Neural progenitor cell (in vitro differentiated cells): Measurements from ENCODE around the gene VSTM4.

ENCODE experiments used
- EZH2 ChIP-seq: fragments of 200-600 bp; sonication (generic); IDR thresholded peaks from 2 replicates; pipeline ENCODE4 v1.6.1; 2017; ENCODE audit warnings: antibody characterized with exemption, mild to moderate bottlenecking, moderate library complexity
- TF ChIP-seq, protein P1 (sequence below): fragments of 200-600 bp; sonication (generic); IDR thresholded peaks from 2 replicates; pipeline ENCODE4 v1.5.1; 2017; ENCODE audit warnings: antibody characterized with exemption, mild to moderate bottlenecking

DNA sequence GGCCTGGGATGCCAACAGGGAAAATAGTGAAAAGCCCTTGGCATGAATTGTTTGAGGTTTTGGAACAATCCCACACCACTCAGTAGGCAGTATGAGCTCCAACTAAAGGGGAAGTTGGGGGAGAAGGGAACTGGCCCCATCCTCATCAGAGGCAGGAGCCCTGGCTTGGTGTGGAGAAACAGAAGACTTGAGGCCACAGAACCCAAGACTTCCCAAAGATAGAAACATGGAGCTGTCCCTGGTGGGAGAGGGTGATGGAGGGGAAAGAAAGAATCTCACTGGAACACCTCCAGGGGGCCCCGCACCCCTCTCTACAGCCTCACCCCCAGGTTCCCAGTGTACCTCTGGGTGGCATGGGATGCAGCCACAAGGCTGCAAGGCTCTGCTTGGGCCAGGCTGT lies 85.7 kb downstream of the VSTM4 start:
- TF ChIP-seq, protein P1, sequence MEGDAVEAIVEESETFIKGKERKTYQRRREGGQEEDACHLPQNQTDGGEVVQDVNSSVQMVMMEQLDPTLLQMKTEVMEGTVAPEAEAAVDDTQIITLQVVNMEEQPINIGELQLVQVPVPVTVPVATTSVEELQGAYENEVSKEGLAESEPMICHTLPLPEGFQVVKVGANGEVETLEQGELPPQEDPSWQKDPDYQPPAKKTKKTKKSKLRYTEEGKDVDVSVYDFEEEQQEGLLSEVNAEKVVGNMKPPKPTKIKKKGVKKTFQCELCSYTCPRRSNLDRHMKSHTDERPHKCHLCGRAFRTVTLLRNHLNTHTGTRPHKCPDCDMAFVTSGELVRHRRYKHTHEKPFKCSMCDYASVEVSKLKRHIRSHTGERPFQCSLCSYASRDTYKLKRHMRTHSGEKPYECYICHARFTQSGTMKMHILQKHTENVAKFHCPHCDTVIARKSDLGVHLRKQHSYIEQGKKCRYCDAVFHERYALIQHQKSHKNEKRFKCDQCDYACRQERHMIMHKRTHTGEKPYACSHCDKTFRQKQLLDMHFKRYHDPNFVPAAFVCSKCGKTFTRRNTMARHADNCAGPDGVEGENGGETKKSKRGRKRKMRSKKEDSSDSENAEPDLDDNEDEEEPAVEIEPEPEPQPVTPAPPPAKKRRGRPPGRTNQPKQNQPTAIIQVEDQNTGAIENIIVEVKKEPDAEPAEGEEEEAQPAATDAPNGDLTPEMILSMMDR, result no peak
- no peak for TF ChIP-seq EZH2
